ENCODE data around the gene SCP2D1.

The SCP2D1 gene

DNA sequence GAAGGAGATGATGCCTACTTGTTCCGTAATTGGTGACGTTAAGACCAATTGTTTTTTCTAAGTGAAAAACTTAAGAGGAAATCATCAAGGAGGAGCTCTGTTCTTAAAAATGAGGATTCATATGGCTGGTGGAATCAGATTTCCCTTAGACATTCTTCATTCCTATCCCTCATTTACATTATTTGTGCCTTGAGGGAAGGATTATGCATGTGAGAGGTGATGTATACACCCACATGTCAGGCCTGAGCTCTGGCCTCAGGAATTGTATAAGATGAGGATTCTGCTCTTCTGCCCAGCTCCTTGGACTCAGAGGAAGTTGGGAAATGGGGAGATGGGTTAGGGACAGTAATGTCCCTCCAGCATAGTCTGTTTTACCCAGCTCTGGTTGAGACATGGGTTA lies 42.3 kb downstream of the SCP2D1 start:
- in situ Hi-C loops (cut with HindIII; ENCODE audit: low pct_ligation_motif_present, low pct_unique_long_range_greater_than_20kb, low sequenced_read_pairs) = no loop called here
- DNase-seq = no peak

GRCh38 chr20:18856873-18857272 lies 43.3 kb downstream of the SCP2D1 start:
- DNase-seq = no peak
- in situ Hi-C loops (cut with HindIII; ENCODE audit: low pct_ligation_motif_present, low pct_unique_long_range_greater_than_20kb, low sequenced_read_pairs) = no loop called here

GRCh38 chr20:18857640-18858039 lies 44.1 kb downstream of the SCP2D1 start:
- peak; percentile 43 for DNase-seq
- in situ Hi-C loops (cut with HindIII; ENCODE audit: low pct_ligation_motif_present, low pct_unique_long_range_greater_than_20kb, low sequenced_read_pairs) = no loop called here

GRCh38 chr20:18858816-18859215 lies 45.2 kb downstream of the SCP2D1 start:
- in situ Hi-C loops (cut with HindIII; ENCODE audit: low pct_ligation_motif_present, low pct_unique_long_range_greater_than_20kb, low sequenced_read_pairs) = no loop called here
- DNase-seq = no peak
